HG02938 (cell line): ENCODE results near the gene FBLN1.
"Not testable (repeated sequence)": the region's sequence is repeated elsewhere in the genome, so short reads cannot be mapped to it uniquely, and the experiment has no call there.

ENCODE experiments used
- ATAC-seq: cut with Tn5 transposase; IDR thresholded peaks from one replicate; pipeline ENCODE4 v1.9.1; 2021; ENCODE audit warnings: mild to moderate bottlenecking, moderate library complexity; ENCODE audit not compliant: unreplicated experiment

Gene FBLN1

DNA sequence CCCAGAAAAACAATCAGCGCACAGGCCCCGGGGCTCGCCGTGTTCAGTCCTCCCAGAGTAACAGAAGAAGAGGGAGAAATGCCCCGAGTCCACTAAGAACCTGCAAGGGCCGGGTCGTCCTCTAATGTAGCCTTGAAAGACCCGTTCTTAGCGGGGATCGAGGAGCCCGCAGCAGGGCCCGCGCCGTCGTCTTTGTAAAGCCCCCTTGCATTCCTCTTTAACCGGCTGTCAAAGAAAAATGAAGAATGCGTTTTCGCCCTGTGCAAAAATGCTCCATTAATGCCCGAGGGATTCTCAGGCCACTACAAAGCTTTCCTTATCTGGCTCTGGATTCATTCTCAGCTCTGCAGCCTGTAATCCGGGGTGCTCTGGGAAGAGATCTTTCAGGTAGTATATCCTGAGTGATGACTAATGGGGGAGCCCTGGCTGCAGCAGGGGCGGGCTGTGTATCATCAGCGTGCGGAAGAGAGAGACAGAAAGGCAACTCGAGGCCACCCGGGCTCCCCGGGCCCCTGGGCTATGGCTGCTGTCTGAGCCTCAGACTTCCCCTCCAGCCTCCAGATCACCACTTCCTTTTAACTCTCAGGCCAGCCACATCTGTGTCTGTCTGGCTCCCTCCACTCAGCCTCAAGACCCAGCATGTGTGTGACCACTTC lies 78.2 kb downstream of the FBLN1 start:
- ATAC-seq, result no peak

DNA sequence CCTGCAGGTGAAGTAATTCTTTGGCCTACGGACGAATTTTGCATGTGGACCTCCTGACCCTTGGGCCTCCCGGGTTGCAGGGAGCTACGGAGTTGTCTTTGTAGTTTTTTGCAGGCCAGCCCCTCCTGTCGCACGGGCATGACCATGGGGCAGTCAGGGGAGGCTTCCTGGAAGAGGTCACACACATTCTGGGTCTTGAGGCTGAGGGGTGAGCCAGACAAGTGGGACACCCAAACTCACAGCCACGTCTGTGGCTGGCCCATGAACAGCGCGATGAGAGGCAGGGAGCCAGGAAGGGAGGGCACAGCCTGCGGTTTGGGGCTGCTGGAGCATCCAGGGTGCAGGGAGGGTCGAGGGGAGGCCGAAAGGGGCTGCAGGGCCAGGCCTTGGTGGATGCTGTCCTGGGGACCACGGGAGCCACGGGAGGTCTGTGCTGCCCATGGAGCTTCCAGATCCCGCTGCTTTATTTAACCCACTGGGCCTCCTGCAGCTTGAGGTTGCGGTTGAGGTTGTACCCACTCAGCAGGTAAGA lies 78.9 kb downstream of the FBLN1 start:
- no peak for ATAC-seq

DNA sequence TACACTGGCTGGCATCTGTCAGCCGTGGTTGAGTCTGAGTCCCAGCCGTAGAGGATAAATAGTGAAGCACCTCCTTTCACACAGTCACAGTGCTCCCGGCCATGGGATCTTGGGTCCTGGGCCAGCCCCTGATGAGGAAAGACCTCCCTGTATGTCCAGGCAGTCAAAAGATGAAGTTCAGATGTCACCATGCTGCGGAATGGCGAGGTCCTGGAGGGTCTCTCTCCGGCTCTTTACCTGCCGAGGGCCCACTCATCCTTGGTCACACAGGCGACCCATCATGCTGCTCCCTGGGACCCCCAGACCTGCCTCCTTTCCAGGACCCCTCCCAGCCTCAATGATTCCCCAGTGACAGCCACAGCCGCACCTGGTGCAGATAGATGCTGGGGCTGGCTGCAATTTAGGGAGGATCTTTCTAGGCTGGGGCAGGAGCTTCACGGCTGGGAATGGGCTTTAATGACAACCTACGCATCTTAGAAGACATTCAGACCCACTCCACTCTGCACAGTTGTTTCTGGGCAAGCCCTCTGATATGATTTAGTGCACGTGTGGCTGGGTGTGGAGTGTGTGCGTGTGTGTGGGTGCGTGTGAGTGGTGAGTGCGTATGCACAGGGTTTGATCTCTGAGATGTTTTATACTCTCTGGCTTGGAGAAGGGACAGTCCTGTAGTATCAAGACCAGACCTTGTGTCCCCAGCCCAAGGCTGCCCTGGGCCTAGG lies 79.7 kb downstream of the FBLN1 start:
- ATAC-seq, result no peak

DNA sequence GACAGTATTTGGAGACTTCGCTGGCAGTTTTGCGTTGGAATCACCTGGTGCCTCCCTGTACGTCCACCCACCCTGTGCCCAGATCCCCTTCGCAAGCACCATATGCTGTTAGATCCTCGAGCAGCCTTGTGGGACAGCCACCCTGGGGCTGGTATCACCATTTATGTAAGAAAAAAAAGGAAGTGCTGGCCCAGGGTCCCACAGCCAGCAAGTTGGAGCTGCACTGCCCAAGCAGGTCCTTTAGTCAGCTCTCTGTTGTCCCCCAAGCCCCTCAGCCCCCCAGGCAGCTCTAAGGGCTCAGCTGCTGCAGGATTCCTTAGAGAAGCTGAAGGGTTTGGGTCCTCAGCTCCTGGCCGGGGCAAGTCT lies 80.3 kb downstream of the FBLN1 start:
- no peak for ATAC-seq

DNA sequence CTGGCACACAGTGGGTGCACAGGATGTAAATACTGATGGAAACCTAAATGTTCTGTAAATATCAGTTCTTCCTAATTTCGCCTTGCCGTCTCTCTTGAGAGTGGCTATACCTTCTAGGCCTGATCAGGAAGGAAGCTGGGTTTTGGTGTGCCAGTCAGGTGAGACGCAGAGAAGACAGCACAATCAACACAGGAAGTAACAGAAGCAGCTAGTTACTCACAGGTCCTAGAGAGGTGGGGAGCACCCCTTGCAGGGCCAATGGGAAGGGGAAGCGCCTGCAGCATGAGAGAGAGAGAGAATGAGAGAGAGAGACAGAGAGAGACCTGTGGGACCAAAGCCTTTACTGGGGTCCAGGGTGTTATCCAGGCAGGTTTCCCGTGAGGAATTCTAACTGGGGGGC lies 80.8 kb downstream of the FBLN1 start:
- ATAC-seq, result no peak

DNA sequence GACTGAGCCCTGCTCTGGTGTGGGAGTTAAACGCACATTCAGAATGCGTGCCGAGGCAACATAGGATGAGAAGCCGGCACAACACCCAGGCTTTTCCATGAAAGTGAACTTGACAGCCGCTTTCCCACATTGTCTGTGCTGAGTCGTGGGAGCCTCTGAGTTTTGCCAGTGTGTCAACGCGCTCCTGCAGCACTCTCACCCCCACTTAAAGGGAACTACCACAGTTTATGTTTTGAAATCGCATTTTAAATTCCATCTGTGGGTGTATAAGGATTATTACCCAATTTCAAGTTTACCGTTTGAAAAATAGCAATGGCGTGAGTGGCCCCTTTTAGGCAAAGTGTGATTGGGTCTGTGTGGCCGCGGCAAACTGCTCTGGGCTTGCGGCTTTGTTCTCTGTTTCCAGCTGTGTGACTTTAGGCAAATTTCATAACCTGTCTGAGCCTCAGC lies 81.5 kb downstream of the FBLN1 start:
- ATAC-seq, result no peak

DNA sequence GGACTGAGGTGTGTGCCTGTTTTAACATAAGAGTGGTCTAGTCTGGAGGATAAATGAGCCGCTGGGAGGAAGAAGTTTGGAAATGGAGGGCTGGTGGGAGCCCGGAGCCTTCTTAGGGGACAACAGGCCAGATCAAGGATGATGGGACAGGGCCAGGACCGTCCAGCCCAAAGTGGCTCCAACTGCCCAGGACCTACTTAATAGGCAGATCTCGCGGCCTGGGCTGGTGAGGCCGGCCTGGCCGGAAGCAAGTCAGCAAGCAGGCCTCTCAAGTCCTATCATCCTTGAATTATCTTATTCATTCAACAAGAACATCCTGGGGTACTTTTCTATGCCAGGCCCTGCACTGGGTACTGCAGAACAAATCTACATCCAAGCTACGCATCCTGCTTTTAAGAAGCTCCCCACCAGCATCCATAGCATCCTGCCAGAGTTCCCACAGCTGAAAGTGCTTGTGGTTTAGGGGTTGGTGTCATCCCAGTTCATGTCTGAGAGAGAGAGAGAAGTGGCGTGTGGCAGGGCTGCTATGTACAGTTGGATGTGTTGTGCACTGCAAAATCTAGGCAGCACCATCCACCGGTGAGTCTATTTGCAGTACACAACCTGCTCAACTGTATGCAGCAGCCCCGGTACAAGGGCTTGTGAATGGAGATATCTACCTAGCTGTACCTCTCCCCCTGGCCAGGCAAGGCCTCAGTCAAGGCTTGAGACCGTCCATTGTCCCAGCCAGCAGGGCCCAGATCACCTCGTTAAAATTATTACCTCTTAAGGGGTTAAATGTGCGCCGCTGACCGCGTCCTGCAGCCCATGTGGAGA lies 82.1 kb downstream of the FBLN1 start:
- no peak for ATAC-seq

DNA sequence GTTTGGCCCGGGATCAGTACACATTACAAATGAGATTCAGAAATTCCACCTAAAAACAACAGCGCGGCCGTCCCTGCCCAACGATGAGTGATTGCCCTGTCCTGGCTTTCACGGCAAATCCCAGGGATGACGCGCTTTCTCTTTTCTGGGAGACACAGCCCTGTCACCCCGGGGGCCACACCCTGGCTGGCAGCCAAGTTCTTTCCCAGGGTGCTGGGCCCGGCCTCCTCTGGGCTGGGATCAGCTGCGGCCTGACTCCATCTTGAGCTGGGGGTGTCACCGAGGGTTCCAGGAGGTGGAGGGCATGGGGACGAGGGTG lies 82.7 kb downstream of the FBLN1 start:
- ATAC-seq, result no peak

DNA sequence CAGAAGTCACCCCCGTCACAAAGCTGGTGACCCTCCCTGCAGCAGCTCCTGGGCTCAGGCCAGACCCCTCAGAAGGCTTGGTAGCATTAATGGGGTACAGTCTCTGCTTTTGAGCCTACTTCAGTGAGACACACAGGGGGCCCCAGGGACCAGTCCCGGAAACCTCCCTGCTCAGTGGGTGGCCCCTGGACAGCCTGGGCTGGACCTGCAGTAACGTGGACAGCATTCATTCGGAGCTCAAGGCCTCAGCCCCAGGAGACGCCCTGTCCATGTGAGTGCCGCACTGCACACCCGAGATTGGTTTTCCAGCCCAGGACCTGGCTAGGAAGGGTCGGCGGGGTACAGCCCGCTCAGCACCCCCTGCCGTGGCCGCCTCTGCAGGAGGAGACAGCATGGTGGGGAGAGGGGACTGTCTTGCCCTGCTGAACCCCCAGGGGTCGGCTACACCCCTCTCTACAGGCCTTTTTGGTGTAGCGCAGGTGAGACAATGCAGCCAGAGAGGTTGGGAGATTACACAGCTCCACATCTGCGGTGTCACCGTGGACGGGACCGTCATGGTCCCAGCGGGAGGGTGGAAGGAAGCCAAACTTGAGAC lies 83.4 kb downstream of the FBLN1 start:
- ATAC-seq, result no peak

DNA sequence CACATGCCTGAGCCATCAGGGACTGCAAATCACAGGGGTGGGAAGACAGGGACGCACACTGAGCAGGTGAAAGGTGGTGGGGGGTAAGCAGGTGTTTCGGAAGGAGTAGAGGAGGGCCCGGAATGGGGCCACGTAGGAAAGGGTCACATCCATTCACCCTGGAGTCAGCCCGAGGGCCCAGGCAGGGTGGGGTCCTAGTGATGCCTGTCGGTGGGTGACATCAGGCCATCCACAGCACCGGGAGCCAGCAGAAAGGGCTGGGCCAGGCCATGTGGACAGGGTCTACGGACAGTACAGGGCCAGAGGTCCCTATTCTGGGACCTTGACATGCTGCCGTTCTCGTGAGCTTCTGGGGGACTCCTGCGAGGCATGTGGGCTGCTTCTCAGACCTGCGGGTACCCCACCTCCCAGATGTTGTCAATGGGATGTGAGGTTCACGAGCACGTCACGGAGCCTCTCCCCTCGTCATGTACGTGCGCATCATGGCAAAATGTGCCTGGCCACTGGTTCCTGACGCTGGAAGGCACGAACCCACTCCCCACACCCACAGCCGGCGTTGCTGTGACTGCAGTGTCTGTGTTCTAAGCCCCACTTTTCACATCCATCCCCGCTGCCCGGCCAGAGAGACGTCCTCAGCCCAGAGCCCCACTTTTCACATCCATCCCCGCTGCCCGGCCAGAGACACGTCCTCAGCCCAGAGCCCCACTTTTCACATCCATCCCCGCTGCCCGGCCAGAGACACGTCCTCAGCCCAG lies 84.1 kb downstream of the FBLN1 start:
- no peak for ATAC-seq

DNA sequence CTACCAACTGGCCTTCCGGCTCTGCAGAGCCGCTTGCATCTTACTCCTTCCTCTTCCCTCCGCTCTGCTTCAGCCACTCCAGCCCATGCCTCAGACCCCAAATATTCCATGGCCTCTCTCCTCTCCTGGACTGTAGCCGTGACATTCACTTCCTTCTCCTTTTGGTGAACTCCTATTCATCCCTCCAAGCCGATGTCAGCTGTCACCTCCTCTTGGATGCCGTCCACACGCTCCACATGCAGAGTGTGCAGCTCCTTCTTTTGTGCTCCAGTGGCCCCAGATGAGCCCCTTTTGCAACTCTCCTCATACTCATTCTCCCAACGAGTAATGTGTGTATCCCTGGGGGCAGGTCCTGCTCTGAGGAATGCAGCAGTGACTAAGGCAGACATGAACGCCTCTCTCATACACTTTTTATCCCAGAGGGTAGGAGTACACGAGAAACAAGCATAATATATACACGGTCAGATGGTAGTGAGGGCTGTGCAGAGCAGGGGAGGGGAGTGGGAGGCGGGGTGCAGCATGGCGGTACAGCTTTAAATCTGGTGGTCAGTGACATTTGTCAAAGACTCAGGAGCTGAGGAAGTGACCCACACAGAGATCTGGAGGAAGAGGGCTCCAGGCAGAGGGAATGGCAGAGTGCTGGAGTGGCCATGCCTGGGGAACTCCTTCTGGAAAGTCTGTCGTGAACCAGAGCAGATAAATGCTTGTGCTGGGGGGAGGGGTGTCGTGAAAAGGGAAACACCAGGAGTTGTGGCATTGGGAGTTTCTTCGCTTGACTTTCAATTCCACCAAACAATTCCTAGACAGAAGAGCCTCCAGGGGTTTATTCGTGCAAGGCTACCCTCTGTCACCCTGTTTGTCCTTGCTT lies 85.2 kb downstream of the FBLN1 start:
- no peak for ATAC-seq

DNA sequence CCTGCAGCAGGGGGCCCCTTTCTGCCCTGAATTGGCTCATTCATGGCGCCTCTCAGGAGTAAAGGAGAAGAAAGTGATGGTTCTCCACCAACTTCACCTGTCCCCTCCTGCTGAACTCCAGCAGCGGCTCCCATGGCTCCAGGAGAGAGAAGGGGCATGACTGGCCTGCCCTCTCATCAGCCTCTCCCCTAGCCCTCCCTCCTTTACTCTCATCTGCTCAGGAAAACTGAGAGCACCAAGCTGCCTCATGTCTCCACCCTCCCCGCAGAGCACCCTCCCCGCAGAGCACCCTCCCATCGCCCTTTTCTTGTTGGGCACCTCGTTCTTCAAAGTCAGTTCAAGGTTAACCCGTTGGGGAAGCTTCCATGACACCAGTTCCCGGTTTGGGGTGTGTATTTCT lies 86.9 kb downstream of the FBLN1 start:
- no peak for ATAC-seq

DNA sequence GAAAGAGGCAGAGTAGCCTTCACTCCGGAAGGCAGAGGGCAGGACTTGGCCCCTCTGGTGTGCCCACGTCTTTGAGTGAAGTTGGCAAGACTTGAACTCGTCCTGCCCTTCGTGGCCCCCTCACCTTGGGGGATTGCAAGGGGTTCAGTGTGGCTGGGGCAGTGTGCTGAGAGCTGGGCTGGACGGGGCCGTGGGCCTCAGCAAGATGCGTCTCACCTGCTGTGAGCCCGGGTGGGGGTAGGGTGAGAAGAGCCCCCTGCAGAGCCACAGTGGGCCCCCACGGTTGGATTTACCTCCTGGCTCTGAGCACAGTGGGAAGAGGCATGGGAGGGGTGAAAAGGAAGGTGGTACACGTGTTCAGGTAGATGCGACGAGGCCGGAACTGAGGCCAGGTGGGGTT lies 87.6 kb downstream of the FBLN1 start:
- ATAC-seq, result no peak

DNA sequence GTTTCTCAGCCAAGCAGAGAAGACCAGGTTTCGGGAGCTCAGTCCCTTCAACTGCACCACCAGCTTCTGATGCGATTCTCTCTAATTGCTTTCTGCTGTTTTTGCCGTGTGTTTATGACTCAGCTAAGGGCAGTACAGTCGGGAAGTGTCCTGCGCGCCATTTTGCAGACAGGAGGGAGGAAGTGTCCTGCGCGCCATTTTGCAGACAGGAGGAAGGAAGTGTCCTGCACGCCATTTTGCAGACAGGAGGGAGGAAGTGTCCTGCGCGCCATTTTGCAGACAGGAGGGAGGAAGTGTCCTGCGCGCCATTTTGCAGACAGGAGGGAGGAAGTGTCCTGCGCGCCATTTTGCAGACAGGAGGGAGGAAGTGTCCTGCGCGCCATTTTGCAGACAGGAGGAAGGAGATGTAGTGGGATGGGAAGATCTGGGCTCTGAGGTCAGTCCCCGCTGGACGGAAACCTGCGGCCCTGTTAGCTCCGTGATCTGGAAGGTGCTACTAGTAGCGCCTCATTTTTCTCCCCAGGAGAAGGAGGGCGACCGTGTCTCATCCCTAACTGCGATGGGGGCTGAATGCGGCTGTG lies 89.0 kb downstream of the FBLN1 start:
- not testable (repeated sequence) for ATAC-seq

DNA sequence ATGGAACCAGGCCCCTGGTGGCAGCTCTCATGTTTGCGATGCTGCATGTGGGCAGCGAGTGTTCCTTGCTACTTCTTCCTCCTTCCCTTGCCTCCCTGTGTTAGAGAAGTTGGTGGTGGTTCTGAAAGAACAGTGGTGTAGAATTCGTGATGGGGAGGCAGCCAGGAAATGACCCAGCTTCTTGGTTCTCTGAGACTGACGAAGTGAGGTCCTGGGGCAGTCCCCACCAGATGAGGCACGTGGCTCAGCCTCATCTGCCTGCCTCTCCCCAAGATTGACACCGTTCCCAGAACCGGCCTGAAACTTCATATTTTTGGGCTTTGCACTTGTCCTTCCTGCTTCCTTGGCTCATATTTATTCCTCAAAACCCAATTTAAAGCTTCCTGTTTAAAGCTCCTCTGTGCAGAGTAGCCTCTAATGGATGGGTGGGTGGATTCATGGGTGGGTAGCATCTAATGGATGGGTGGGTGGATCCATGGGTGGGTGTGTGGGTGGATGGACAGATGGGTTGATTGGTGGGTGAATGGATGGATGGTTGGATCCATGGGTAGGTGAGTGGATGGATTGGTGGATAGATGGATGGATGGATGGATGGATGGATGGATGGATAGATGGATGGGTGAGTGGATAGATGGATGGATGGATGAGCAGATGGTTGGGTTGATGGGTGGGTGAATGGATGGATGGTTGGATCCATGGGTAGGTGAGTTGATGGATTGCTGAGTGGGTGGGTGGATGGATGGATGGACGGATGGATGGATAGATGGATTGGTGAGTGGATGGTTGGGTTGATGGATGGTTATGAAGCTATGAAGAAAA lies 91.6 kb downstream of the FBLN1 start:
- ATAC-seq, result no peak

DNA sequence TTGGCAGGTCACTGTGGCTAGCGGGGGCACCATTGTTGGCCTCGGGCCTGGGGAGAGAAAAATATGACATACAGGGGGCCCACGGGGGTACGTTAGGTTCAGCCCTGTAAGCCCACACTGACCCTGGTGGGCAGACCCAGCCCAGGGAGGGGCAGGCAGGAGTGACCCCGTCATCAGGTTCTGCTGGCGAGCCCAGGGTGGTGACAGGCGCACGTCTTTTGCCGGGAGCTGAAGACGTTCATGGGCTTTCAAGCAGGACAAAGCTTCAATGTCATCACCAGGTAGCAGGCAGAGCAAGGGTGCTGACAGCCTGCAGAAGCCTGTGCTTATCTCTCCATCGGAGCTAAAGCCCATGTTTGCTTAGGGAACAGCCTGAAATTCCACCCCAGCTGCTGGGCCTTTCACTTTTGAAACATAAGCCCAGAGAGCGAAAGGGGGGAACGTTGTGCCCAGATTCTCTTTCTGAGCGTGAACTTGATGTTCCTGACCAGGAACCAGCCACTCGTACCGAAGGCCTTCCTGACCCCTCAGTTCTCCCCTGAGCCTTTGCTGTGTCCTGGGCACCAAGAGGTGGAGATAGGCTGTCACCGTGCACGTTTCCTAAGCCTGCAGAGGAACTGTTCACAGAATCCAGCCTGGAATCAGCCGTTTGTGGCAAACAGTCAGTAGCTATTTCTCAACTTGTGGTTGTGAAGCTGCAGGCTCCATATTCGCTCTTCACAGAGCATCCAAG lies 94.9 kb downstream of the FBLN1 start:
- no peak for ATAC-seq

DNA sequence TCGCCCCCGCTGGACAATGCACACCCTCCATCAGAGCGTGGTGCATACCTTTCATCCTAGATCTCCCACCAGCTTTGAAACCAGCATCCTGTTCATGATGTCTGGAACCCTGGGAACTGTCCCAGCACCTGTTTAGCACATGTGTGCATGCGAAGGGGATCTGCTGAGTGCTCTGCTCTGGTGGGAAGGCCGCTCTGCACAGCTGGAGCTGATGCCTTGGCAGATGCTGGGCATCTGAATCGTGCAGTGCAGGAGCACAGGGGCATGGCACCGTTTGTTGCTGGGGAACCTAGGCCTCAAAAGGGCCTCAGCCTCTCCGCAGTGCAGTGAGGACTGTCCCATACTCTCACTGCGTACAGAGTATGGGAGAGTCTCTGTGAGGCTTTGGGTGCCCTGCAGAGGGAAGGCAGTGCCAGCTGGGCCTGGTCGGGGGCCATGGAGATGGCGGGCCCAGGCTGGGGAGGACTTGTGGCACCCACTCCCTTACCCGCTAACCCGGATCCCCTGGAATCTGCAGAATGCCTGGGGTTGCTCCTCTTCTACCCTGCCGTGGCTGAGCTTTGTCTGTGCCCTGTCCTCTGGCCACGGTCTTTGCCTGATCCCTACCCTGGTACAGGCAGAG lies 96.0 kb downstream of the FBLN1 start:
- ATAC-seq, result no peak
